GM20000 (cell line): ENCODE data around the gene PPP1R37.

Experiments used
- DNase-seq: peaks from one replicate; pipeline ENCODE4 v3.0.0; 2012; ENCODE audit warnings: low spot score
- TF ChIP-seq, protein P1 (sequence below): IDR thresholded peaks from 2 replicates; pipeline ENCODE4 v1.5.1; 2012; ENCODE audit warnings: mild to moderate bottlenecking, control low read depth; ENCODE audit errors: extremely low read depth, missing control alignments

The PPP1R37 gene

GRCh38 chr19:45171211-45171623, 78.2 kb downstream of the PPP1R37 start:
- DNase-seq: no peak
- TF ChIP-seq, protein P1, sequence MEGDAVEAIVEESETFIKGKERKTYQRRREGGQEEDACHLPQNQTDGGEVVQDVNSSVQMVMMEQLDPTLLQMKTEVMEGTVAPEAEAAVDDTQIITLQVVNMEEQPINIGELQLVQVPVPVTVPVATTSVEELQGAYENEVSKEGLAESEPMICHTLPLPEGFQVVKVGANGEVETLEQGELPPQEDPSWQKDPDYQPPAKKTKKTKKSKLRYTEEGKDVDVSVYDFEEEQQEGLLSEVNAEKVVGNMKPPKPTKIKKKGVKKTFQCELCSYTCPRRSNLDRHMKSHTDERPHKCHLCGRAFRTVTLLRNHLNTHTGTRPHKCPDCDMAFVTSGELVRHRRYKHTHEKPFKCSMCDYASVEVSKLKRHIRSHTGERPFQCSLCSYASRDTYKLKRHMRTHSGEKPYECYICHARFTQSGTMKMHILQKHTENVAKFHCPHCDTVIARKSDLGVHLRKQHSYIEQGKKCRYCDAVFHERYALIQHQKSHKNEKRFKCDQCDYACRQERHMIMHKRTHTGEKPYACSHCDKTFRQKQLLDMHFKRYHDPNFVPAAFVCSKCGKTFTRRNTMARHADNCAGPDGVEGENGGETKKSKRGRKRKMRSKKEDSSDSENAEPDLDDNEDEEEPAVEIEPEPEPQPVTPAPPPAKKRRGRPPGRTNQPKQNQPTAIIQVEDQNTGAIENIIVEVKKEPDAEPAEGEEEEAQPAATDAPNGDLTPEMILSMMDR: no peak

- TF ChIP-seq, protein P1: no peak
- DNase-seq: no peak
Measured at GRCh38 chr19:45172173-45172572, 79.2 kb downstream of the PPP1R37 start.

GRCh38 chr19:45172611-45173208, 79.7 kb downstream of the PPP1R37 start:
- TF ChIP-seq, protein P1: no peak
- no peak for DNase-seq

GRCh38 chr19:45173816-45174215, 80.8 kb downstream of the PPP1R37 start:
- TF ChIP-seq, protein P1: no peak
- no peak for DNase-seq

GRCh38 chr19:45175515-45176345, 82.8 kb downstream of the PPP1R37 start:
- TF ChIP-seq, protein P1: no peak
- DNase-seq: no peak

DNA sequence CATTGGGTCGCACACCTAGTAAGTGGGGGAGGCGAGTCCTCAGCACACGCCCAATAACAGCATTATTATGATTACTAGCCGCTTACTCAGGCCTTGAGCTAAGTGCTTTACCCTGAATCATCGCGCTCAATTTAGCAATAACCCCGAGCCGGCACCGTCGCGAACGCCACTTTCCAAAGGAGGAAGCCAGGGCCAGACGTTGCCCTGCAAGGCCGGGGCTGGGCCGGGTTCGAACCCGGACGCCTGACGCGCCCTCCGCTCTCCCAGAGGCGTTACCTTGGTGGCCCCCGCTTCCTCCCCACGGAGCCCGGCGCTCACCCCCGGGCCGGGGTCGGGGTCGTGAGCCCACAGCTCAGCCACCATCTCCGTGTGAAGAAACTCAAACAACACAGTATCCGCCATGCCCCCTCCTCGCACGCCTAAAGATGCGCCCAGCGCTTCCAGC, 84.9 kb downstream of the PPP1R37 start, which contains the start of gene TRAPPC6A:
Gene TRAPPC6A (minus strand): TSS at position 421 of the 445 bp plus-strand sequence. CDS start 19 bp downstream, at position 402.
- no peak for DNase-seq
- TF ChIP-seq, protein P1: no peak

- DNase-seq: peak; percentile 98
- TF ChIP-seq, protein P1: peak; percentile 34
Measured at GRCh38 chr19:45178262-45179071, 85.5 kb downstream of the PPP1R37 start, which contains the start of gene BLOC1S3. BLOC1S3 (plus strand) TSS chr19:45178784; CDS start chr19:45179297, 513 bp downstream.
